H1 (cell line): ENCODE data around the gene S100A4. TPM values are rescaled to one million over a fixed set of nuclear protein-coding genes. Genes with fewer than 3 reads are reported as not detected.

Experiments
- CTCF ChIA-PET: fragments of 300-600 bp; sonication (Branson Sonifier 250); formaldehyde crosslinking; loops from one replicate; lab custom pipeline; 2021; ENCODE audit not compliant: partially characterized antibody; lab: Charles Lee
- POLR2A ChIA-PET: fragments of 300-600 bp; sonication (Branson Sonifier 250); formaldehyde crosslinking; loops from one replicate; lab custom pipeline; 2021; ENCODE audit warnings: inconsistent platforms; ENCODE audit not compliant: partially characterized antibody; lab: Charles Lee
- DNase-seq, 2 experiments: peaks; one replicate each; pipeline versions ENCODE4 v3.0.0 to v3.0.0-alpha.2; 2010 to 2022; ENCODE audit warnings: low spot score in 2 of 2, low read depth in 1 of 2, mixed read lengths in 1 of 2
- FAIRE-seq: peaks from 2 replicates; lab custom pipeline; 2011; peaks lifted over from hg19 to GRCh38; lab: Jason Lieb, UNC
- H2AFZ ChIP-seq: 2 replicates; pipeline ENCODE4 v1.8.1; 2012; ENCODE audit warnings: low read length, inconsistent platforms
- H2AK5ac ChIP-seq: 2 replicates; pipeline ENCODE4 v1.6.1; 2013; ENCODE audit warnings: low read depth, low read length
- H2BK120ac ChIP-seq: replicated peaks from 2 replicates; pipeline ENCODE3; 2013; ENCODE audit warnings: low read depth, low read length, inconsistent platforms
- H2BK12ac ChIP-seq: 2 replicates; pipeline ENCODE4 v1.6.1; 2013; ENCODE audit warnings: low read depth, low read length
- H2BK15ac ChIP-seq: 2 replicates; pipeline ENCODE4 v1.6.1; 2013; ENCODE audit warnings: low read length
- H2BK20ac ChIP-seq: 2 replicates; pipeline ENCODE4 v1.6.1; 2013; ENCODE audit warnings: low read length
- H2BK5ac ChIP-seq: 2 replicates; pipeline ENCODE4 v1.6.1; 2013; ENCODE audit warnings: low read depth, low read length
- H3K14ac ChIP-seq: 2 replicates; pipeline ENCODE4 v1.6.1; 2013; ENCODE audit warnings: inconsistent platforms; ENCODE audit not compliant: insufficient read length
- H3K18ac ChIP-seq: 2 replicates; pipeline ENCODE4 v1.6.1; 2013; ENCODE audit warnings: low read length; ENCODE audit errors: extremely low read depth
- H3K23ac ChIP-seq: 2 replicates; pipeline ENCODE4 v1.6.1; 2013; ENCODE audit warnings: inconsistent platforms; ENCODE audit not compliant: insufficient read length
- H3K23me2 ChIP-seq: 2 replicates; pipeline ENCODE4 v1.6.1; 2013; ENCODE audit warnings: low read depth, low read length
- H3K27ac ChIP-seq: 2 replicates; pipeline ENCODE4 v1.6.1; 2011; ENCODE audit warnings: low read depth, low read length, inconsistent platforms
- H3K27me3 ChIP-seq, 4 experiments: replicated peaks in 1 of 4; 1 replicate in 1 of 4; 2 replicates in 3 of 4; pipeline versions ENCODE4 v1.6.1 to v1.8.1; 2011 to 2013; ENCODE audit warnings: low read length in 3 of 4, mild to moderate bottlenecking in 3 of 4, inconsistent platforms in 2 of 4, mixed read lengths in 2 of 4, moderate library complexity in 1 of 4; ENCODE audit not compliant: control insufficient read depth in 3 of 4, insufficient read depth in 3 of 4; ENCODE audit errors: extremely low read depth in 1 of 4
- H3K36me3 ChIP-seq, 4 experiments: 2 replicates each; pipeline versions ENCODE4 v1.6.1 to v1.8.1; 2011 to 2013; ENCODE audit warnings: mild to moderate bottlenecking in 4 of 4, low read length in 3 of 4, moderate library complexity in 2 of 4, control low read depth in 1 of 4, inconsistent platforms in 1 of 4; ENCODE audit not compliant: insufficient read depth in 4 of 4, control insufficient read depth in 2 of 4
- H3K4ac ChIP-seq: replicated peaks from 2 replicates; pipeline ENCODE3; 2013; ENCODE audit warnings: low read length, low read depth, mixed read lengths, inconsistent platforms; ENCODE audit not compliant: insufficient read length
- H3K4me1 ChIP-seq, 4 experiments: replicated peaks in 1 of 4; 1 replicate in 1 of 4; 2 replicates in 3 of 4; pipeline versions ENCODE4 v1.6.1 to v1.8.1; 2011 to 2013; ENCODE audit warnings: low read length in 3 of 4, inconsistent platforms in 2 of 4, mixed read lengths in 1 of 4; ENCODE audit not compliant: insufficient read depth in 4 of 4, control insufficient read depth in 3 of 4
- H3K4me2 ChIP-seq, 2 experiments: 2 replicates each; pipeline versions ENCODE4 v1.6.1 to v1.8.1; 2011 to 2013; ENCODE audit warnings: low read depth in 2 of 2, low read length in 2 of 2, control low read depth in 1 of 2, inconsistent platforms in 1 of 2, mild to moderate bottlenecking in 1 of 2; ENCODE audit not compliant: insufficient read depth in 1 of 2
- H3K4me3 ChIP-seq, 4 experiments: fragments of 200-600, 300-600 bp in 1 of 4; sonication (generic), shearing (Covaris generic), sonication (Bioruptor Twin) in 1 of 4; 2 replicates each; pipeline versions ENCODE4 v1.5.1 to v1.8.1; 2011 to 2016; ENCODE audit warnings: low read length in 4 of 4, low read depth in 3 of 4, control low read depth in 2 of 4, inconsistent platforms in 2 of 4, mild to moderate bottlenecking in 2 of 4, mixed read lengths in 1 of 4, moderate library complexity in 1 of 4; ENCODE audit not compliant: insufficient read depth in 2 of 4; ENCODE audit errors: extremely low read depth in 1 of 4
- H3K56ac ChIP-seq: replicated peaks from 2 replicates; pipeline ENCODE3; 2013; ENCODE audit warnings: low read depth, mild to moderate bottlenecking, mixed read lengths, low read length, inconsistent platforms; ENCODE audit not compliant: insufficient read length
- H3K79me1 ChIP-seq: 2 replicates; pipeline ENCODE4 v1.6.1; 2013; ENCODE audit warnings: low read depth, low read length, control low read depth
- H3K79me2 ChIP-seq, 2 experiments: 2 replicates each; pipeline versions ENCODE4 v1.6.1 to v1.8.1; 2012 to 2013; ENCODE audit warnings: low read length in 2 of 2, mild to moderate bottlenecking in 2 of 2, inconsistent platforms in 1 of 2; ENCODE audit not compliant: insufficient read depth in 2 of 2, control insufficient read depth in 1 of 2
- H3K9ac ChIP-seq, 4 experiments: replicated peaks in 1 of 4; 1 replicate in 1 of 4; 2 replicates in 3 of 4; pipeline versions ENCODE4 v1.6.1 to v1.8.1; 2011 to 2013; ENCODE audit warnings: low read depth in 3 of 4, low read length in 3 of 4, control low read depth in 2 of 4, mild to moderate bottlenecking in 2 of 4, moderate library complexity in 2 of 4, inconsistent platforms in 1 of 4; ENCODE audit errors: extremely low read depth in 1 of 4
- H3K9me3 ChIP-seq, 2 experiments: 2 replicates each; pipeline versions ENCODE4 v1.6.1 to v1.8.1; 2012 to 2013; ENCODE audit warnings: mild to moderate bottlenecking in 2 of 2, moderate library complexity in 2 of 2, control low read depth in 1 of 2, inconsistent platforms in 1 of 2, low read depth in 1 of 2, low read length in 1 of 2, mixed read lengths in 1 of 2; ENCODE audit not compliant: insufficient read depth in 2 of 2
- H4K20me1 ChIP-seq, 2 experiments: replicated peaks in 1 of 2; 2 replicates each; pipeline versions ENCODE3 to v1.8.1; 2011 to 2013; ENCODE audit warnings: inconsistent platforms in 2 of 2, low read length in 2 of 2, mild to moderate bottlenecking in 1 of 2; ENCODE audit not compliant: insufficient read depth in 2 of 2, control insufficient read depth in 1 of 2
- H4K5ac ChIP-seq: 2 replicates; pipeline ENCODE4 v1.6.1; 2013; ENCODE audit warnings: low read length, low read depth, mixed read lengths, inconsistent platforms; ENCODE audit not compliant: insufficient read length
- H4K8ac ChIP-seq: 2 replicates; pipeline ENCODE4 v1.8.0; 2013; ENCODE audit warnings: mild to moderate bottlenecking, moderate library complexity, low read length, inconsistent platforms; ENCODE audit not compliant: insufficient read depth; ENCODE audit errors: extremely low read depth
- H4K91ac ChIP-seq: replicated peaks from 2 replicates; pipeline ENCODE3; 2013; ENCODE audit warnings: low read length, mixed read lengths, inconsistent platforms; ENCODE audit not compliant: insufficient read length
- BRCA1 ChIP-seq: IDR thresholded peaks from 2 replicates; pipeline ENCODE4 v1.6.1; 2012; ENCODE audit warnings: low read depth, low read length, improper control_type of control experiment
- CREB1 ChIP-seq: IDR thresholded peaks from 2 replicates; pipeline ENCODE4 v1.6.1; 2012; ENCODE audit warnings: inconsistent platforms
- E2F6 ChIP-seq: IDR thresholded peaks from 2 replicates; pipeline ENCODE4 v1.6.1; 2012; ENCODE audit warnings: inconsistent platforms
- EZH2 ChIP-seq: fragments of 200-600 bp; sonication (generic); IDR thresholded peaks from 2 replicates; pipeline ENCODE4 v1.7.1; 2012; ENCODE audit warnings: low read depth, mild to moderate bottlenecking, moderate library complexity, low read length, inconsistent platforms; ENCODE audit not compliant: severe bottlenecking
- KDM1A ChIP-seq: fragments of 200-600, 300-600 bp; sonication (generic); IDR thresholded peaks from 2 replicates; pipeline ENCODE4 v1.7.1; 2016; ENCODE audit warnings: mild to moderate bottlenecking, low read length, borderline replicate concordance
- RBBP5 ChIP-seq: IDR thresholded peaks from 2 replicates; pipeline ENCODE4 v1.7.1; 2012; ENCODE audit warnings: low read depth, mild to moderate bottlenecking, inconsistent platforms, low read length, moderate library complexity, borderline replicate concordance
- SRF ChIP-seq: IDR thresholded peaks from 2 replicates; pipeline ENCODE4 v1.6.1; 2011; ENCODE audit warnings: mild to moderate bottlenecking, low read depth, low read length, moderate library complexity
- TAF7 ChIP-seq: optimal IDR thresholded peaks from 2 replicates; pipeline ENCODE3; 2011; ENCODE audit warnings: low read depth, mild to moderate bottlenecking, inconsistent platforms, low read length, moderate library complexity, borderline replicate concordance
- WGBS, 2 experiments: shearing (Covaris generic) in 1 of 2; methylation state at CpG; one replicate each; pipeline versions ENCODE4 v1.1.6 to v1.1.7; 2013 to 2015; ENCODE audit warnings: low lambda C conversion rate in 2 of 2, mixed read lengths in 2 of 2, inconsistent platforms in 1 of 2, low coverage in 1 of 2, missing lambda C conversion rate in 1 of 2; ENCODE audit not compliant: insufficient replicate concordance in 2 of 2, insufficient coverage in 1 of 2, insufficient read length in 1 of 2; ENCODE audit errors: extremely low coverage in 1 of 2, missing lambda C conversion rate in 1 of 2; 5-methylcytosine and 5-hydroxymethylcytosine counted together
- polyA plus RNA-seq, 7 experiments: library from polyadenylated mRNA; depleted of rRNA in 3 of 7; stranded (reverse) in 5 of 7; unstranded in 2 of 7; fragments of >200 nt in 5 of 7; fragments of 200-250 nt in 2 of 7; gene quantifications; 1 replicate in 5 of 7; 2 replicates in 1 of 7; 4 replicates in 1 of 7; pipeline versions ENCODE4 v1.2.1 to v1.2.3, GENCODE V29; 2011 to 2013; ENCODE audit warnings: missing spikeins in 2 of 7, mixed read lengths in 2 of 7
- total RNA-seq: library from RNA; stranded (reverse); fragmentation: NEBNext Ultra II Directional; extraction: Animal tissue kit (Norgen Biotek cat#: 25700); gene quantifications from 2 replicates; pipeline ENCODE4 v1.2.1, GENCODE V29; 2021
- TF ChIP-seq, protein P1 (sequence below): IDR thresholded peaks from 2 replicates; pipeline ENCODE4 v1.6.1; 2012; ENCODE audit warnings: low read length, inconsistent platforms

Gene S100A4
- total and polyA plus RNA-seq, 2 of the 8 experiments (the other 6 are each of a cell fraction or from before 2014, with no cell fraction given) = 36.3 to 85.4 TPM

DNA sequence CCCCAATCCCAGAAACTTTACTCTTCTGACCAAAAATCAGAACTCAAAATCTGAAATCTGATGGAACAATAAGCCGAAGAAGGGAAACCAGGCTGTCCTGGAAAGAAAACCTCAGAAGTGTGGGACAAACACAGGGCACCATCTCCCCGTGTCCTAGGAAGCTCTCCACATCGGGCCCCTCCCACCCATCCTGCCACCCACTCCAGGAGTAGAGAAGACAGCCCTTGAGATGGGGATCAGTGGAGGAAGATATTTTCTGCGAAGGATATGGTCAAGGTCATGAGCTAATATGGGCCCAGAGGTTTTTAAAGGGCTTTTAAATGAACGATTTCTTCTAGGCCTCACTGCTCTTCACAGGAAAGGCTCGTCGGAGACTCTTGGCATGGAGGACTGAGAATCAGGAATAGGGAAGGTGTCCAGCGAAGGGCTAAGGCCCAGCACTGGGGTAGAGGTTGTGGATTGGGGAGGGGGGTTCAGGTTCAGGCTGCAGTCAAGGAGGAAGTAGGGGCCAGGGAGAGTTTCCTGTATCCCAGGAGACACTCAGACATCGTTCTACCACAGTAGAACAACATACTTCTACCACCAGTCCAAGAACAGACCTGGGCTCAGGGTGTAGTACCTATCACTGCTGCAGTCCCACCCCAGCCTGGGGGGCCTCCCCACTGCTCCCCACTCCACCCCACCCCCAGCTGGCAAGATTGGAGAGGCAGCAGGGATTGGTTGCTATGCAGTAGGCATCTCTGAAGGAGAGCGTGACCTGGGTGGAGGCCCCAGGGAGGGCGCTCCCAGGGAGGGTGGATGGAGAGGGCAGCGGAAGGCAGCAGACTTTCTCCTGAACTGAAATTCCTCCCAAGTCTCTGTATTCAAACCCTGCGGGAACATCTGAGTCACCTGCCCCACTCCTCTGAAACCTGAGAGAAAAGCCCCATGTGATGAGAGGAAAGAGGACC lies 3.7 kb downstream of the S100A4 start:
- no peaks in the 10 kb centered on the region for H3K36me3 ChIP-seq
- 85% methylated on average over 13 of the region's 13 CpGs; no CpG with 5 or more reads in 1 of the 2 experiments for WGBS, 2 experiments
- peaks cover 0 to 1% (median 0%) of the 10 kb centered on the region in 4 experiments; a peak in 1 of 7 replicates for H3K27me3 ChIP-seq
- no peak overlapping the region for H3K56ac ChIP-seq
- H3K4me1 ChIP-seq = peaks cover 11 to 21% (median 17%) of the 10 kb centered on the region in 4 experiments
- H4K5ac ChIP-seq = no peak overlapping the region
- H3K23ac ChIP-seq = no peak overlapping the region
- no peaks in the 10 kb centered on the region for H3K9me3 ChIP-seq
- H3K27ac ChIP-seq = no peak overlapping the region
- H3K4me2 ChIP-seq = no peak overlapping the region
- H2BK20ac ChIP-seq = no peak overlapping the region
- H4K20me1 ChIP-seq = no peaks in the 10 kb centered on the region
- H4K8ac ChIP-seq = no peak overlapping the region
- peaks cover 6% of the 10 kb centered on the region for H3K23me2 ChIP-seq
- POLR2A ChIA-PET = interaction anchor here (1.4 kb wide), 1 partner anchor 8 kb away, joined by 3 read pairs; no protein-coding TSS in a partner anchor
- no peak overlapping the region for H2BK12ac ChIP-seq
- no peak overlapping the region for H4K91ac ChIP-seq
- DNase-seq = no peak
- no peak overlapping the region for H3K4me3 ChIP-seq
- no peak overlapping the region for H3K9ac ChIP-seq
- no peaks in the 10 kb centered on the region for H3K79me2 ChIP-seq
- no peaks in the 10 kb centered on the region for H3K79me1 ChIP-seq
- H3K18ac ChIP-seq = no peak overlapping the region
- CTCF ChIA-PET = interaction anchor here (0.7 to 12.9 kb wide), 7 partner anchors 6 to 31 kb away, joined by 3 to 165 read pairs (median 5); partner anchors contain the start of genes S100A5 and S100A6
- H3K14ac ChIP-seq = no peak overlapping the region
- FAIRE-seq = no peak
- no peak overlapping the region for H2BK5ac ChIP-seq
- H2BK120ac ChIP-seq = no peak overlapping the region
- no peak overlapping the region for H2AK5ac ChIP-seq
- no peak overlapping the region for H2BK15ac ChIP-seq
- no peak overlapping the region for H3K4ac ChIP-seq
- no peak overlapping the region for H2AFZ ChIP-seq
- TF ChIP-seq BRCA1 (no peak), CREB1 (no peak), KDM1A (no peak), EZH2 (no peak), RBBP5 (no peak), E2F6 (no peak), TAF7 (no peak), SRF (no peak)
- TF ChIP-seq, protein P1, sequence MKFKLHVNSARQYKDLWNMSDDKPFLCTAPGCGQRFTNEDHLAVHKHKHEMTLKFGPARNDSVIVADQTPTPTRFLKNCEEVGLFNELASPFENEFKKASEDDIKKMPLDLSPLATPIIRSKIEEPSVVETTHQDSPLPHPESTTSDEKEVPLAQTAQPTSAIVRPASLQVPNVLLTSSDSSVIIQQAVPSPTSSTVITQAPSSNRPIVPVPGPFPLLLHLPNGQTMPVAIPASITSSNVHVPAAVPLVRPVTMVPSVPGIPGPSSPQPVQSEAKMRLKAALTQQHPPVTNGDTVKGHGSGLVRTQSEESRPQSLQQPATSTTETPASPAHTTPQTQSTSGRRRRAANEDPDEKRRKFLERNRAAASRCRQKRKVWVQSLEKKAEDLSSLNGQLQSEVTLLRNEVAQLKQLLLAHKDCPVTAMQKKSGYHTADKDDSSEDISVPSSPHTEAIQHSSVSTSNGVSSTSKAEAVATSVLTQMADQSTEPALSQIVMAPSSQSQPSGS = no peak
